ENCODE data around the gene RXFP1.
A peak's percentile ranks its signal among the peaks of the same experiment; 100 is the strongest.

Gene RXFP1

GRCh38 chr4:158530898-158531297 is 9.2 kb downstream of the RXFP1 start:
- no peak for DNase-seq (ENCODE audit: low read depth)
- TF ChIP-seq, protein P1, sequence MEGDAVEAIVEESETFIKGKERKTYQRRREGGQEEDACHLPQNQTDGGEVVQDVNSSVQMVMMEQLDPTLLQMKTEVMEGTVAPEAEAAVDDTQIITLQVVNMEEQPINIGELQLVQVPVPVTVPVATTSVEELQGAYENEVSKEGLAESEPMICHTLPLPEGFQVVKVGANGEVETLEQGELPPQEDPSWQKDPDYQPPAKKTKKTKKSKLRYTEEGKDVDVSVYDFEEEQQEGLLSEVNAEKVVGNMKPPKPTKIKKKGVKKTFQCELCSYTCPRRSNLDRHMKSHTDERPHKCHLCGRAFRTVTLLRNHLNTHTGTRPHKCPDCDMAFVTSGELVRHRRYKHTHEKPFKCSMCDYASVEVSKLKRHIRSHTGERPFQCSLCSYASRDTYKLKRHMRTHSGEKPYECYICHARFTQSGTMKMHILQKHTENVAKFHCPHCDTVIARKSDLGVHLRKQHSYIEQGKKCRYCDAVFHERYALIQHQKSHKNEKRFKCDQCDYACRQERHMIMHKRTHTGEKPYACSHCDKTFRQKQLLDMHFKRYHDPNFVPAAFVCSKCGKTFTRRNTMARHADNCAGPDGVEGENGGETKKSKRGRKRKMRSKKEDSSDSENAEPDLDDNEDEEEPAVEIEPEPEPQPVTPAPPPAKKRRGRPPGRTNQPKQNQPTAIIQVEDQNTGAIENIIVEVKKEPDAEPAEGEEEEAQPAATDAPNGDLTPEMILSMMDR (conservative IDR thresholded peaks at IDR 0.05; ENCODE audit: low read depth, low read length) = no peak
- H3K4me3 ChIP-seq (ENCODE audit: low read depth, low read length) = no peak overlapping the region

DNA sequence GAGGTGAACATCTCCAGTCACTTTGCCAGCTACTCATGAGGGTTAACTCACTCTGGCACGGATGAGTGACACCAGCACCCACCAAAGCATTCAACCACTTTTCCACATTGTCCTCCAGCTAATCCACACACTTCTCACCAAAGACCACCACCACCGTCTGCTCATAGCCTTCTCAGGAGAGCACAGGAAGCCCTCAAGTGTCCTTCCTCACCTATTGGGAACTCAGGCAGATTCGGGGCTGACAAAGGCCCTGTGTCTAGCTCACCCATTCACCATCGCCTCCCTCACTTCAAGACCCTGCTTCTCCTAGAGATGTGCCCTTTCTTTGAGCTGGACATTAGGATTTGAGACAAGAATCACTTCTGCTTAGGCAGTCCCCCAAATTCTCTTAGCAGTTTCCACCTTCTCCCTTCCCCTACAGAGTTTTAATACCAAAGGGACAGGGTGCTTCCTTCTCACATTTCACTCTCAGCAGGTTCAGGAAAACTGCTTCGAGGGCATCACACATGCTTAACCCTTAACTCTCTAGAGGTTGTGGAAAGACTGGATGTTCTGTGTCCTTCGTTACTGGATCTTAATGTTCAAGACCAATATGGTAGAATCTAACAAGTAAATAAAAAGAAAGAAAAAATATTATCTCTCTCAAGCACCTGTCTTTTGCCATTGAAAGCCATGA is 11.0 kb downstream of the RXFP1 start:
- no peak for DNase-seq (ENCODE audit: low read depth)
- no peak overlapping the region for H3K4me3 ChIP-seq (ENCODE audit: low read depth, low read length)
- TF ChIP-seq, protein P1 (conservative IDR thresholded peaks at IDR 0.05; ENCODE audit: low read depth, low read length) = no peak

DNA sequence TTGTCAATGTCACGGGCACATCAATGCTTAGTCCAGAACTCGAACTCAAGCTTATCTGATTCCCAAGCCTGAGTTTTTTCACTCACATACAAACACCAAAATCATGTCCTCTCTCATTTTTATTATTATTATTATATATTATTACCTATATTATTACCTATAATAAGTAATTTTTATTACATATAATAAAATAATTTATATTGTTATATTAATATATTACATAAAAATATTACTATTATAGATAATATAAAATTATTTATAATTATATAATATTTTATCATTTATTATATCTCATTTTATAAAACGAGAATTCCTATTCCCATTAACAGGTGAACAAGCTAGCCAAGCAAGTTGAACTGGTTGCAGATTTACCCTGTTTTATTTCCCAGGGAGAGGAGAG is 13.0 kb downstream of the RXFP1 start:
- no peak for DNase-seq (ENCODE audit: low read depth)
- H3K4me3 ChIP-seq (ENCODE audit: low read depth, low read length) = no peak overlapping the region
- TF ChIP-seq, protein P1 (conservative IDR thresholded peaks at IDR 0.05; ENCODE audit: low read depth, low read length) = no peak

GRCh38 chr4:158535130-158535614 is 13.5 kb downstream of the RXFP1 start:
- DNase-seq (ENCODE audit: low read depth) = peak; percentile 79
- no peak overlapping the region for H3K4me3 ChIP-seq (ENCODE audit: low read depth, low read length)
- TF ChIP-seq, protein P1 (conservative IDR thresholded peaks at IDR 0.05; ENCODE audit: low read depth, low read length) = no peak

GRCh38 chr4:158536833-158537232 is 15.2 kb downstream of the RXFP1 start:
- TF ChIP-seq, protein P1 (conservative IDR thresholded peaks at IDR 0.05; ENCODE audit: low read depth, low read length) = no peak
- no peak for DNase-seq (ENCODE audit: low read depth)
- H3K4me3 ChIP-seq (ENCODE audit: low read depth, low read length) = no peak overlapping the region

GRCh38 chr4:158538176-158538575 is 16.5 kb downstream of the RXFP1 start:
- peak; percentile 59 for DNase-seq (ENCODE audit: low read depth)
- H3K4me3 ChIP-seq (ENCODE audit: low read depth, low read length) = no peak overlapping the region
- TF ChIP-seq, protein P1 (conservative IDR thresholded peaks at IDR 0.05; ENCODE audit: low read depth, low read length) = no peak

GRCh38 chr4:158538911-158539310 is 17.2 kb downstream of the RXFP1 start:
- TF ChIP-seq, protein P1 (conservative IDR thresholded peaks at IDR 0.05; ENCODE audit: low read depth, low read length) = no peak
- DNase-seq (ENCODE audit: low read depth) = no peak
- H3K4me3 ChIP-seq (ENCODE audit: low read depth, low read length) = no peak overlapping the region
